MG63 (cell line): ENCODE measurements around the gene SYNM. TPM values are rescaled to one million over a fixed set of nuclear protein-coding genes. Genes with fewer than 3 reads are reported as not detected.
"Not testable (repeated sequence)": the region's sequence is repeated elsewhere in the genome, so short reads cannot be mapped to it uniquely, and the experiment has no call there.

Source experiments
- DNase-seq: peaks from one replicate; pipeline ENCODE4 v3.0.0-alpha.2; 2020
- H3K27me3 ChIP-seq: fragments of 250-450 bp; sonication (Bioruptor Pico); 2 replicates; pipeline ENCODE4 v1.5.1; 2020; ENCODE audit warnings: mild to moderate bottlenecking, moderate library complexity
- H3K36me3 ChIP-seq: fragments of 250-450 bp; sonication (Bioruptor Pico); 2 replicates; pipeline ENCODE4 v1.5.1; 2020; ENCODE audit warnings: mild to moderate bottlenecking, moderate library complexity
- H3K4me3 ChIP-seq: fragments of 250-450 bp; sonication (Bioruptor Pico); 2 replicates; pipeline ENCODE4 v1.5.1; 2020; ENCODE audit warnings: mild to moderate bottlenecking, moderate library complexity
- H3K9me3 ChIP-seq: fragments of 250-450 bp; sonication (Bioruptor Pico); 2 replicates; pipeline ENCODE4 v1.5.1; 2020; ENCODE audit warnings: mild to moderate bottlenecking, moderate library complexity
- total RNA-seq: library from RNA; depleted of rRNA; stranded (reverse); fragments of >200 nt; shearing (Covaris generic); gene quantifications from 2 replicates; pipeline ENCODE4 v1.2.3, GENCODE V29; 2014; ENCODE audit warnings: low replicate concordance

Gene SYNM
- total RNA-seq, 1 experiment from 2014 or later: 2.5 TPM

DNA sequence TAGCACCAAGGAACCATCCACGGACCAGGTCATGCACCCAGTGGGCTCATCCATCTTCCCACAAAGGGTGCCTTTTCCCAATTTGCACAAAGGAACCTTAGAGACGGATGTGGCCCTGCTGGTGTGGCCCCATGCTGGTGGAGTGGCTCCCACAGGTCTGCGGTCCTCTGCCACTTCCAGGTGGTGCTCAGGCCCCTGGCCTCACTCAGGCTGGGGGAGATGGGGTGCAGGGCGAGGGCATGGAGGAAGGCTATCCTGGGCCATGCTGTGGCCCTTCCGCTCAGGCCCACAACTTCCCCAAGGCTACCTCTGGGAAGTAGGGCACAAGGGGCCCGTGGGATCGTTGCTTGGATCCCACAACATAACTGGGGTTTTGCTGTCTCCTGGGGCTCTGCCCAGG is 5.2 kb upstream of the SYNM start:
- Histone ChIP-seq H3K9me3 (no peaks in the 10 kb centered on the region), H3K36me3 (no peaks in the 10 kb centered on the region), H3K27me3 (peaks cover 6% of the 10 kb centered on the region), H3K4me3 (no peak overlapping the region)
- DNase-seq: no peak

- peaks cover 6% of the 10 kb centered on the region for H3K27me3 ChIP-seq
- H3K4me3 ChIP-seq: peak overlapping the region; percentile 40
- no peaks in the 10 kb centered on the region for H3K9me3 ChIP-seq
- peak; percentile 78 for DNase-seq
- H3K36me3 ChIP-seq: no peaks in the 10 kb centered on the region
These were observed 4.4 kb upstream of the SYNM start for GRCh38 chr15:99100245-99101173.

DNA sequence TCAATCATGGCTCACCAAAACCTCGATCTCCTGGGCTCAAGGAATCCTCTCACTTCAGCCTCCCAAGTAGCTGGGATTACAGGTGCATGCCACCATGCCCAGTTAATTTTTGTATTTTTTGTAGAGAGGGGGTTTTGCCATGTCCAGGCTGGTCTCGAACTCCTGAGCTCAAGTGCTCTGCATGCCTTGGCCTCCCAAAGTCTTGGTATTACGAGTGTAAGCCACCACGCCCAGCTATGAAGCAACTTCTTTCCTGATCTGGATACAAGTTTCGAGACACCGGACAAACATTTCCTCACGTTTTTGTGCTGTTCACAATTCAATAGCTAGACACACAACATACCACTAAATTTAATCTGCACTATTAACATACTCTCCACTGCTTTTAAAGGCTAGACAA is 3.4 kb upstream of the SYNM start:
- Histone ChIP-seq H3K4me3 (no peak overlapping the region), H3K36me3 (no peaks in the 10 kb centered on the region), H3K27me3 (peaks cover 6% of the 10 kb centered on the region), H3K9me3 (no peaks in the 10 kb centered on the region)
- no peak for DNase-seq

GRCh38 chr15:99102332-99103235 is 2.3 kb upstream of the SYNM start:
- peak; percentile 36 for DNase-seq
- Histone ChIP-seq H3K9me3 (no peaks in the 10 kb centered on the region), H3K27me3 (peaks cover 6% of the 10 kb centered on the region), H3K36me3 (no peaks in the 10 kb centered on the region), H3K4me3 (no peak overlapping the region)

- no peaks in the 10 kb centered on the region for H3K9me3 ChIP-seq
- H3K36me3 ChIP-seq: no peaks in the 10 kb centered on the region
- H3K4me3 ChIP-seq: no peak overlapping the region
- H3K27me3 ChIP-seq: peaks cover 6% of the 10 kb centered on the region
- no peak for DNase-seq
These were observed 1.6 kb upstream of the SYNM start for GRCh38 chr15:99103279-99103678.

DNA sequence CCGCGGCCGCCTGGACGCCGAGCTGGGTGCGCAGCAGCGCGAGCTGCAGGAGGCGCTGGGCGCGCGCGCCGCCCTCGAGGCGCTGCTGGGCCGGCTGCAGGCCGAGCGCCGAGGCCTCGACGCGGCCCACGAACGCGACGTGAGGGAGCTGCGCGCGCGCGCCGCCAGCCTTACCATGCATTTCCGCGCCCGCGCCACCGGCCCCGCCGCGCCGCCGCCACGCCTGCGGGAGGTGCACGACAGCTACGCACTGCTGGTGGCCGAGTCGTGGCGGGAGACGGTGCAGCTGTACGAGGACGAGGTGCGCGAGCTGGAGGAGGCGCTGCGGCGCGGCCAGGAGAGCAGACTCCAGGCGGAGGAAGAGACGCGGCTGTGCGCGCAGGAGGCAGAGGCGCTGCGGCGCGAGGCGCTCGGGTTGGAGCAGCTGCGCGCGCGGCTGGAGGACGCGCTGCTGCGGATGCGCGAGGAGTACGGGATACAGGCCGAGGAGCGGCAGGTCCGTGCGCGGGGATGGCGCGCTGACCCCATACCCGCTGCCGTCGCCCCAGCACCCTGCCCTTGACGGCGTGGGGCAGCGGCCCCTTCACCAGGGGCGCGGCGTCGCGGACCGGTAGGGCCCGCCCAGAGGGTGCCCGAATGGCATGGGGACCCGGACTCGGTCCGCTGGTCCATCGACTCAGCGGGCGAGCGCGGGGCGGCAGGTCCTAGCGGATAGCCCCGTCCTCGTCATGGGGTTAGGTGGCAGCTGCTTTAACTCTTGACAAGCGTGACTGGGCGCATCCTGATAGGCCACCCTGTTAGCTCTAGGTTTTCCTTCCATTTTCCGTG is 848 bp downstream of the SYNM start:
- peak; percentile 81 for DNase-seq
- H3K4me3 ChIP-seq: peak overlapping the region; percentile 47
- no peaks in the 10 kb centered on the region for H3K36me3 ChIP-seq
- peaks cover 2% of the 10 kb centered on the region; the same call in 1 of the 2 replicates for H3K27me3 ChIP-seq
- no peaks in the 10 kb centered on the region for H3K9me3 ChIP-seq

- no peaks in the 10 kb centered on the region for H3K27me3 ChIP-seq
- H3K36me3 ChIP-seq: no peaks in the 10 kb centered on the region
- H3K4me3 ChIP-seq: peak overlapping the region; percentile 47
- no peaks in the 10 kb centered on the region for H3K9me3 ChIP-seq
- DNase-seq: no peak
These were observed 1.7 kb downstream of the SYNM start for GRCh38 chr15:99106417-99107220.

DNA sequence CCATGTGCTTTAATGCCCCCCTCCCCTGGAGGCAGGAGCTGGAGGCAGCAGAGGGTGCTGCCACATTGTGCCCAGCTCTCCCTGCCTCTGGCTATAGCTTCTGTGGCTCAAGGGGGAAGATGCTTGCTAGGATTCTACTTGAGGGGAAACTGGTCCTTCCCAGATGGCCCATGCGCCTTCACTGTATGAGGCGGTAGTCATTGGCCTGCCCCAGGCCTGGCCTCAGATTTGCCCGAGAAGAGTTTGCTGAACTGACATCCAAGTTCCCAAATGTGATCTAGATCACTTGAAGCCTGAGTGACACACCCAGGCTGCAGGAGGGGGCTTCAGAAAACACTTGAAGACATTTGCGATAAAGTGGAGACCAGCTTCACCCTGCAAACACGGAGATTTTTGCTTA is 4.1 kb downstream of the SYNM start:
- H3K9me3 ChIP-seq: no peaks in the 10 kb centered on the region
- no peak overlapping the region for H3K4me3 ChIP-seq
- H3K36me3 ChIP-seq: no peaks in the 10 kb centered on the region

DNA sequence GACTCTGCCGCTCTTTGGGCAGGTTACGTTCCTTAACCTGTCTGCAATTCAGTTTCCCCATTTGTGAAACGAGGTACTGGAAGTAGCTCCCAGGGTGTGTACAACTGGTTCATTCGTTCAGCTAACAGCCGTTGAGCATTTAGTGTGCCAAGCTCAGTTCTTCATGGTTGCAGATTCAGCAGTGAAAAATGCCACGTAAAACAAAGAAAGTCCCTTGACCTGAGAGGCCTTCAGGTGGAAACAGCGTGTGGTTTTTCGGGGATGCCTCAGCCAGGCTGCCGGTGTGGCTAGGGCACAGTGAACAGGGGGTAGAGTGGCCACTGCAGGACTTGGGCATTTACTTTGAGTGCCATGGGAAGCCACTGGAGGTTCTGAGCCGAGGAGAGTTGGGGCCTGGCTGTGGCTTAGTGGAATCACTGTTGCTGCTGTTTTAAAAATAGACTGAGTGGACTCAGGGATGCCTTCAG is 4.7 kb downstream of the SYNM start:
- Histone ChIP-seq H3K9me3 (no peaks in the 10 kb centered on the region), H3K4me3 (no peak overlapping the region), H3K36me3 (no peaks in the 10 kb centered on the region), H3K27me3 (no peaks in the 10 kb centered on the region)
- DNase-seq: no peak

More for the DNA sequence above, 4.1 kb downstream of the SYNM start:
- no peak for DNase-seq
- no peaks in the 10 kb centered on the region for H3K27me3 ChIP-seq

- Histone ChIP-seq H3K36me3 (no peaks in the 10 kb centered on the region), H3K9me3 (no peaks in the 10 kb centered on the region), H3K4me3 (no peak overlapping the region), H3K27me3 (no peaks in the 10 kb centered on the region)
- DNase-seq: no peak
These were observed 5.2 kb downstream of the SYNM start for GRCh38 chr15:99110093-99110492.

GRCh38 chr15:99110581-99111320 is 5.9 kb downstream of the SYNM start:
- Histone ChIP-seq H3K4me3 (no peak overlapping the region), H3K9me3 (no peaks in the 10 kb centered on the region), H3K27me3 (no peaks in the 10 kb centered on the region), H3K36me3 (no peaks in the 10 kb centered on the region)
- no peak for DNase-seq

DNA sequence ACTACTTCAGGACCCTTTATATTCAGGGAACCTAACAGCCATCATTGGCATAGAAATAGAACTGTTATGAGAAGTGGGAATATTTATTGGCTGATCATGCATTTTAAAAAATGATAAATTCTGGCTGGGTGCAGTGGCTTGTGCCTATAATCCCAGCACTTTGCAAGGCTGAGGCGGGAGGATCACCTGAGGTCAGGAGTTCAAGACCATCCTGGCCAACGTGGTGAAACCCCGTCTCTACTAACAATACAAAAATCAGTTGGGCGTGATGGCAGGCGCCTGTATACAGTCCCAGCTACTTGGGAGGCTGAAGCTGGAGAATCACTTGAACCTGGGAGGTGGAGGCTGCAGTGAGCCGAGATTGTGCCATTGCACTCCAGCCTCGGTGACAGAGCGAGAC is 6.8 kb downstream of the SYNM start:
- not testable (repeated sequence) for H3K36me3 ChIP-seq, H3K4me3 ChIP-seq, H3K27me3 ChIP-seq, DNase-seq, H3K9me3 ChIP-seq

GRCh38 chr15:99113547-99114271 is 8.8 kb downstream of the SYNM start:
- Histone ChIP-seq H3K27me3 (no peaks in the 10 kb centered on the region), H3K36me3 (no peaks in the 10 kb centered on the region), H3K4me3 (no peak overlapping the region), H3K9me3 (no peaks in the 10 kb centered on the region)
- DNase-seq: no peak

- DNase-seq: no peak
- H3K36me3 ChIP-seq: no peaks in the 10 kb centered on the region; the same call in 1 of the 2 replicates
- H3K27me3 ChIP-seq: no peaks in the 10 kb centered on the region
- no peaks in the 10 kb centered on the region for H3K9me3 ChIP-seq
- no peak overlapping the region for H3K4me3 ChIP-seq
These were observed 9.8 kb downstream of the SYNM start for GRCh38 chr15:99114511-99115299.
